Brain microvascular endothelial cell (primary cell): ENCODE data around the gene SORCS1.

Source experiments
- DNase-seq: peaks from one replicate; pipeline ENCODE4 v3.0.0-alpha.2; 2020
- H3K27ac ChIP-seq: fragments of 250-450 bp; sonication (Bioruptor Pico); 2 replicates; pipeline ENCODE4 v1.5.1; 2020; ENCODE audit warnings: mild to moderate bottlenecking, moderate library complexity
- H3K27me3 ChIP-seq: fragments of 250-450 bp; sonication (Bioruptor Pico); replicated peaks from 2 replicates; pipeline ENCODE4 v1.5.1; 2020; ENCODE audit warnings: mild to moderate bottlenecking
- H3K36me3 ChIP-seq: fragments of 250-450 bp; sonication (Bioruptor Pico); replicated peaks from 2 replicates; pipeline ENCODE4 v1.5.1; 2020; ENCODE audit warnings: mild to moderate bottlenecking
- H3K4me3 ChIP-seq: 2 replicates; pipeline ENCODE4 v1.5.1; 2011; ENCODE audit warnings: low read depth, mild to moderate bottlenecking, control low read depth, low read length, moderate library complexity
- in situ Hi-C: cut with HindIII; loops from 2 replicates; pipeline ENCODE4 v1.10.0; 2017; ENCODE audit warnings: low sequenced_read_pairs, low pct_ligation_motif_present
- TF ChIP-seq, protein P1 (sequence below): IDR thresholded peaks from 2 replicates; pipeline ENCODE4 v1.5.1; 2011; ENCODE audit warnings: low read depth, mild to moderate bottlenecking, moderate library complexity, low read length, control low read depth, inconsistent platforms; ENCODE audit errors: missing control alignments

SORCS1 gene

DNA sequence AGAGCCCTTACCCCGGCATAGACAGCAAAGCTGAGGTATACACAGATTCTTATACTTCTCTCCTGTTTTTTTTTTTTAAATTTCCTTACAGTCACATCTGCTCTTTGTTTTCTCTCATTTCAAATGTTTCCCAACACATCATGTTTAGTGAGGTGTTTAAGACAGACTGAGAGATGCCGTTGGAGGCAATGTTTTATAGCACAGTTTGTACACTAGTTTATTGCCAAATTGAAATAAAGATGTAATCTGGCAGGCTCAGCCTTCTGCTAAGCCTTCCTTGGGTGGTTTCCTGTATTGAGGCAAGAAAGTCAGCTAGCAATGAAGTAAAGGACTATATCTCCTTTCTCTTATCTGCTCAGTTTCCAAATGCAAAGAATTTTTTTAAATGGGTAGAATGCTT is 393.4 kb downstream of the SORCS1 start:
- in situ Hi-C loops, result no loop called here
- no peak overlapping the region for H3K4me3 ChIP-seq
- TF ChIP-seq, protein P1, sequence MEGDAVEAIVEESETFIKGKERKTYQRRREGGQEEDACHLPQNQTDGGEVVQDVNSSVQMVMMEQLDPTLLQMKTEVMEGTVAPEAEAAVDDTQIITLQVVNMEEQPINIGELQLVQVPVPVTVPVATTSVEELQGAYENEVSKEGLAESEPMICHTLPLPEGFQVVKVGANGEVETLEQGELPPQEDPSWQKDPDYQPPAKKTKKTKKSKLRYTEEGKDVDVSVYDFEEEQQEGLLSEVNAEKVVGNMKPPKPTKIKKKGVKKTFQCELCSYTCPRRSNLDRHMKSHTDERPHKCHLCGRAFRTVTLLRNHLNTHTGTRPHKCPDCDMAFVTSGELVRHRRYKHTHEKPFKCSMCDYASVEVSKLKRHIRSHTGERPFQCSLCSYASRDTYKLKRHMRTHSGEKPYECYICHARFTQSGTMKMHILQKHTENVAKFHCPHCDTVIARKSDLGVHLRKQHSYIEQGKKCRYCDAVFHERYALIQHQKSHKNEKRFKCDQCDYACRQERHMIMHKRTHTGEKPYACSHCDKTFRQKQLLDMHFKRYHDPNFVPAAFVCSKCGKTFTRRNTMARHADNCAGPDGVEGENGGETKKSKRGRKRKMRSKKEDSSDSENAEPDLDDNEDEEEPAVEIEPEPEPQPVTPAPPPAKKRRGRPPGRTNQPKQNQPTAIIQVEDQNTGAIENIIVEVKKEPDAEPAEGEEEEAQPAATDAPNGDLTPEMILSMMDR, result no peak
- no peak for DNase-seq
- H3K27me3 ChIP-seq, result no peaks in the 10 kb centered on the region
- no peak overlapping the region for H3K27ac ChIP-seq
- no peaks in the 10 kb centered on the region for H3K36me3 ChIP-seq

DNA sequence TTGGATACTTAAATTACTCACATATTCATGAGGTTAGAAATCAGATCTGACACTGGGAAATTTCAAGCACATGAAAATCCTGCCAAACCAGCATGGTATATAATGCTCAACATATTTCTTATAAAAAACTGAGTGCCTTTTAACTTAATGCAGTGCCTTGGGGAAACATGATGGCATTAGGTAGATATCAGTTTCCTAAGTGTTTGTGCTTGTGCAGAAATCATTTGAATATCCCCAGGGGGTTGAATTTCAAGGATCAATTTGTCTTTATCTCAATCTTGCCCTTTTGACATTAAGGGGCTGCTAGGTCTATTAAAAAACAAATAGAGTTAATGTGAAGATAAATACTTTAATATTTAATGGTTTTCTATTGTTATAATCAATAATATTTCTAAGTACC is 396.3 kb downstream of the SORCS1 start:
- in situ Hi-C loops, result no loop called here
- TF ChIP-seq, protein P1, result no peak
- Histone ChIP-seq H3K4me3 (no peak overlapping the region), H3K27me3 (no peaks in the 10 kb centered on the region), H3K36me3 (no peaks in the 10 kb centered on the region), H3K27ac (no peak overlapping the region)
- no peak for DNase-seq

DNA sequence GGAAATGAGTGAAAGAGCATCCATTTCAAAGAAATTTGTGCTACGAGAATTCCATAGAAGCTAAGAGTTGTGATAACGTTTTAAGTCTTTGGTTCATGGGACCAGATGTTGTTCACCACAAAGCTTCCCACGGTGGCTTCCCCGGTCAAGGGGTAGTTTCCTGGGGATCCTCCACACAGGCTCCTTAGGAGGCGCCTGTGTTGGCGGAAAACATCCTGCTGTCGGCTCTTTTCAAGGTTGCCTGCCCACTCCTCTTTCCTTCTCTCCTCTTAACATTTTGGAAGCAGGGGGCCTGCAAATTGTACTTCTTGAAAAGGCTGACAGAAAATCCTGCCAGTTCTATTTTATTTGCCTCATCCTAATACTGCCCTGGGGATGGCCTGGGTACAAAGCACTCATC is 398.6 kb downstream of the SORCS1 start:
- no peaks in the 10 kb centered on the region for H3K27me3 ChIP-seq
- in situ Hi-C loops, result no loop called here
- H3K36me3 ChIP-seq, result no peaks in the 10 kb centered on the region
- no peak overlapping the region for H3K4me3 ChIP-seq
- no peak for DNase-seq
- H3K27ac ChIP-seq, result no peak overlapping the region
- TF ChIP-seq, protein P1, result no peak

DNA sequence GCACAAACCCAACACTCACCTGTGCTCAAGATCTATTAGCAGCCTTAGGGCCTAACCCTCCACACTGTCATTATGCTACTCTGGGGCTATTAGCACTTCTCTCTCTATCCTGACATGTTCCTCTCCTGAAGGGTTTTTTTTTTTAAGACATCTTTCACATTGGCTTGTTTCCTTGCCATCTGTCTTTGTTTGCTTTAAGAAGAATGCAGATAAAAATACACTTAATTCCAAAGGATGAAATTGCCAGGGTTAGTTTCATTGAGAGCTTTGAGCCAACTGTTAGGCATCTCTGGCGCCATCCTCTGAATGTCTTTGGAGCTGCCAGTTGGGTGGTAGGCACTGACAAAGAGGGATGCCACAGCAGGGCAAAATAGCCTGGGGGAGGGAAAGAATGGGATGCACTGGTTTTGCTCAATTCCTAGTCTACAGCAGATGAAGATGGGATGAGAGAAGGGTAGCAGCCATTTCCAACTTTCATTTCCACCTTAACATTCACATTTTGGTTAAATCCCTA is 399.2 kb downstream of the SORCS1 start:
- in situ Hi-C loops, result no loop called here

DNA sequence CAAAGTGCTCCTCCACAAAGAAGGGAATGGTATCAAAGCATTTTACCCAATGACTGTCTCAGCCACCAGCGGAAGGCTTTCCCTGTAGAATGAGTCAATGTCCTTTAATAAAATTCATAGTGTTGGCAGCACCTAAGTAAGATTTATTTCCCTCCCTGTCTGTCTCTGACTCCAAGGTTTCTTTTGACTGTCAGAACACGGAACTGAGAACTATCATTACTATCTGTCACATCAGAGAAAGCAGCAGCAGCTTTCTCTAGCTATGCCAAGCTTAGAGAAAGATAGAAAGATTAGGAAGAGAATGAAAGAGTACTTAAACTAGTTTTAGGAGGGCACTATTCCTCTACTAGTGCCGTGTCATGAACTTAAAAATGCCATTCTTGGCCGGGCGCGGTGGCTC is 400.1 kb downstream of the SORCS1 start:
- in situ Hi-C loops, result no loop called here
- no peak overlapping the region for H3K4me3 ChIP-seq
- DNase-seq, result no peak
- TF ChIP-seq, protein P1, result no peak
- H3K36me3 ChIP-seq, result no peaks in the 10 kb centered on the region
- H3K27me3 ChIP-seq, result no peaks in the 10 kb centered on the region
- H3K27ac ChIP-seq, result no peak overlapping the region

More for the DNA sequence above, 399.2 kb downstream of the SORCS1 start:
- H3K27me3 ChIP-seq, result no peaks in the 10 kb centered on the region
- no peaks in the 10 kb centered on the region for H3K36me3 ChIP-seq
- H3K4me3 ChIP-seq, result no peak overlapping the region
- DNase-seq, result no peak
- H3K27ac ChIP-seq, result no peak overlapping the region
- TF ChIP-seq, protein P1, result no peak

DNA sequence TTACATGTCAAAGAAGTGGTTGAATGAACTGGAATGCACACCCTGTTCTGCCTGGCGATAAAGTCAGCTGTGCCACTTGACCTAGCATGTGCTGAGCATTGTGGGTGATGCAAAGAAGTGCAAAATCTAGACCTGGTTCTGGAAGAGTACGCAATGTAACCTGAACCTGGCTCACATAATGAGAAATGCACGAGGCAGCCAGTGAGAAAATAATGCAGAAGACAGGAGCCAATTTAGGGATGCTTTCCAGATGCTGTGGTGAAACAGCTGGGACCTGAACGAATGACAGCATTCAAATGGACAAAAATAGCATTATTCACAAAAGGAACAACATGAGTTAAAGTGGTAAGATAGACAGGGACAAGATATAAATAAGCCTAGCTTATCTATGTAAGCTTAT is 402.6 kb downstream of the SORCS1 start:
- in situ Hi-C loops, result no loop called here
- Histone ChIP-seq H3K36me3 (no peaks in the 10 kb centered on the region), H3K27ac (no peak overlapping the region), H3K27me3 (no peaks in the 10 kb centered on the region), H3K4me3 (no peak overlapping the region)
- TF ChIP-seq, protein P1, result no peak
- no peak for DNase-seq
